Endothelial cell of umbilical vein (primary cell): ENCODE data around the gene CDH22. TPM values are rescaled to one million over a fixed set of nuclear protein-coding genes. Genes with fewer than 3 reads are reported as not detected.

ENCODE experiments used
- BruUV-seq: library from RNA; stranded (reverse); fragments of 400-500 nt; replicated peaks from 2 replicates; lab custom pipeline; 2021; lab: Mats Ljungman, UMichigan
- CTCF ChIA-PET: fragments of 300-600, 350-600 bp; sonication (Branson Sonifier 250); formaldehyde crosslinking; loops from one replicate; lab custom pipeline; 2021; ENCODE audit warnings: antibody characterized with exemption, inconsistent platforms; lab: Charles Lee
- POLR2A ChIA-PET: fragments of 300-600, 350-600 bp; sonication (Branson Sonifier 250); formaldehyde crosslinking; loops from one replicate; lab custom pipeline; 2021; ENCODE audit warnings: antibody characterized with exemption, inconsistent platforms; lab: Charles Lee
- DNase-seq: peaks from one replicate; pipeline ENCODE4 v3.0.0-alpha.2; 2011; ENCODE audit warnings: low read depth, low spot score
- FAIRE-seq: peaks from 2 replicates; lab custom pipeline; 2011; peaks lifted over from hg19 to GRCh38; lab: Jason Lieb, UNC
- H2AFZ ChIP-seq: 2 replicates; pipeline ENCODE4 v1.6.0; 2012; ENCODE audit warnings: low read depth, low read length, control low read depth, inconsistent platforms
- H3K27ac ChIP-seq: 2 replicates; pipeline ENCODE4 v1.5.1; 2011; ENCODE audit warnings: low read depth, mild to moderate bottlenecking, control low read depth, low read length, moderate library complexity; ENCODE audit not compliant: insufficient read depth
- H3K27me3 ChIP-seq, 2 experiments: 2 replicates each; pipeline versions ENCODE4 v1.6.0 to v1.6.1; 2011; ENCODE audit warnings: low read length in 2 of 2, mixed read lengths in 1 of 2; ENCODE audit not compliant: control insufficient read depth in 2 of 2, insufficient read depth in 2 of 2
- H3K36me3 ChIP-seq, 2 experiments: 2 replicates in 1 of 2; 3 replicates in 1 of 2; pipeline ENCODE4 v1.5.1; 2011; ENCODE audit warnings: low read length in 2 of 2, mild to moderate bottlenecking in 1 of 2, moderate library complexity in 1 of 2; ENCODE audit not compliant: control insufficient read depth in 2 of 2, insufficient read depth in 2 of 2; ENCODE audit errors: extremely low read depth in 1 of 2
- H3K4me1 ChIP-seq: 3 replicates; pipeline ENCODE4 v1.5.1; 2011; ENCODE audit warnings: mild to moderate bottlenecking, low read length; ENCODE audit not compliant: control insufficient read depth, insufficient read depth; ENCODE audit errors: extremely low read depth
- H3K4me2 ChIP-seq: 2 replicates; pipeline ENCODE4 v1.6.1; 2011; ENCODE audit warnings: low read length, control low read depth, mixed read lengths; ENCODE audit not compliant: insufficient read depth
- H3K4me3 ChIP-seq, 3 experiments: fragments of 200-600 bp in 1 of 3; sonication (generic), shearing (Covaris generic) in 1 of 3; replicated peaks in 1 of 3; 2 replicates each; pipeline ENCODE4 v1.5.1; 2011 to 2016; ENCODE audit warnings: control low read depth in 3 of 3, low read length in 3 of 3, mild to moderate bottlenecking in 2 of 3, inconsistent platforms in 1 of 3, low read depth in 1 of 3, moderate library complexity in 1 of 3; ENCODE audit not compliant: insufficient read depth in 1 of 3
- H3K79me2 ChIP-seq: 2 replicates; pipeline ENCODE4 v1.6.0; 2012; ENCODE audit warnings: low read length, inconsistent platforms; ENCODE audit not compliant: control insufficient read depth, insufficient read depth
- H3K9ac ChIP-seq: replicated peaks from 2 replicates; pipeline ENCODE3; 2011; ENCODE audit warnings: low read length, control low read depth; ENCODE audit not compliant: insufficient read depth; ENCODE audit errors: extremely low read depth
- H3K9me1 ChIP-seq: replicated peaks from 3 replicates; pipeline ENCODE4 v1.6.0; 2011; ENCODE audit warnings: mild to moderate bottlenecking, low read length; ENCODE audit not compliant: control insufficient read depth, insufficient read depth; ENCODE audit errors: extremely low read depth
- H3K9me3 ChIP-seq: replicated peaks from 2 replicates; pipeline ENCODE4 v1.5.1; 2012; ENCODE audit warnings: low read length, inconsistent platforms; ENCODE audit not compliant: control insufficient read depth, insufficient read depth
- H4K20me1 ChIP-seq: replicated peaks from 2 replicates; pipeline ENCODE3; 2011; ENCODE audit warnings: mild to moderate bottlenecking, low read length; ENCODE audit not compliant: control insufficient read depth, insufficient read depth; ENCODE audit errors: extremely low read depth
- EZH2 ChIP-seq: IDR thresholded peaks from 2 replicates; pipeline ENCODE4 v1.6.1; 2012; ENCODE audit warnings: borderline replicate concordance, low read depth, mild to moderate bottlenecking, moderate library complexity, low read length, inconsistent platforms; ENCODE audit not compliant: severe bottlenecking
- FOS ChIP-seq: IDR thresholded peaks from 2 replicates; pipeline ENCODE4 v1.6.1; 2011; ENCODE audit warnings: mild to moderate bottlenecking, low read length, moderate library complexity, borderline replicate concordance; ENCODE audit not compliant: insufficient read depth
- GATA2 ChIP-seq: IDR thresholded peaks from 2 replicates; pipeline ENCODE4 v1.7.0; 2011; ENCODE audit warnings: low read depth, mild to moderate bottlenecking, moderate library complexity, mixed read lengths, low read length; ENCODE audit not compliant: insufficient read length, insufficient read depth
- JUN ChIP-seq: IDR thresholded peaks from 2 replicates; pipeline ENCODE4 v1.6.1; 2011; ENCODE audit warnings: borderline replicate concordance, low read depth; ENCODE audit not compliant: insufficient read length, insufficient read depth
- MYC ChIP-seq: IDR thresholded peaks from one replicate; pipeline ENCODE4 v1.6.1; 2011; ENCODE audit warnings: mild to moderate bottlenecking, low read depth, low read length
- POLR2A ChIP-seq: IDR thresholded peaks from 2 replicates; pipeline ENCODE4 v1.6.1; 2012; ENCODE audit warnings: low read depth, mild to moderate bottlenecking, control low read depth, low read length
- POLR2AphosphoS5 ChIP-seq: IDR thresholded peaks from 2 replicates; pipeline ENCODE4 v1.6.1; 2012; ENCODE audit warnings: low read depth, mild to moderate bottlenecking, control low read depth, low read length, moderate library complexity; ENCODE audit not compliant: insufficient read depth
- dilution Hi-C: fragments of 300-500 bp; cut with MboI; formaldehyde crosslinking; loops from one replicate; pipeline ENCODE4 v1.15.0; 2019; ENCODE audit warnings: low sequenced_read_pairs; ENCODE audit not compliant: extremely low pct_ligation_motif_present
- intact Hi-C: fragments of 100-400 bp; cut with micrococcal nuclease; formaldehyde crosslinking; loops from one replicate; pipeline ENCODE4 v1.10.0; 2022
- polyA plus RNA-seq, 4 experiments: library from polyadenylated mRNA; depleted of rRNA in 3 of 4; stranded (reverse) in 3 of 4; unstranded in 1 of 4; fragments of >200 nt; gene quantifications; 2 replicates each; pipeline versions ENCODE4 v1.2.1 to v1.2.3, GENCODE V29; 2011 to 2012; ENCODE audit warnings: missing spikeins in 1 of 4
- total RNA-seq: library from RNA; stranded (reverse); gene quantifications from 2 replicates; pipeline ENCODE4 v1.2.3, GENCODE V29; 2021
- TF ChIP-seq, protein P1 (sequence below), 2 donors: IDR thresholded peaks; 1 replicate in 1 of 2; 2 replicates in 1 of 2; pipeline ENCODE4 v1.5.1; 2011; ENCODE audit warnings: low read length in 2 of 2, mild to moderate bottlenecking in 2 of 2, moderate library complexity in 2 of 2, control low read depth in 1 of 2, inconsistent platforms in 1 of 2, low read depth in 1 of 2; ENCODE audit not compliant: insufficient read depth in 1 of 2; ENCODE audit errors: extremely low read depth in 1 of 2
- TF ChIP-seq, protein P2 (sequence below): IDR thresholded peaks from 2 replicates; pipeline ENCODE4 v1.6.1; 2011; ENCODE audit not compliant: insufficient read depth, insufficient read length

CDH22 gene
- total and polyA plus RNA-seq, 2 donors (not counting 3 experiments of a cell fraction or from before 2014, with no cell fraction given) = not detected

DNA sequence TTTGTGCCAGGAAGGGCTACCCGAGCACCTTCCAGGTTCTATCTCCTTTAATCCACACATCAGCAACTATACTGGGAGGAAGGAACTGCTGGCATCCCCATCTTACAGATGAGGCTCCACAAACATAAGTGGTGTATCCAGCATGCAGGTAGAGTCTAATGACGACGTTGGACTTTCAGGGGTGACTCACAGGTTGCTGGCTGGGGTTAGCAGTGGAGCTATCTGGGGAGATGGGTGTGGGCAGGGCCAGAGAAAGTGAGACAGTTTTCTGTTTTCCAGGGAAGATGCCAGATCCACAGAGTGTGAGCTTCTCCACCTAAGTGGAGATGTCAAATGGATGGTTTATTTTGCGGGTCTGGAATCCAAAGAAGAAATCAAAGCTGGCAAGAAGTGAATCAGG lies 31.8 kb downstream of the CDH22 start:
- Histone ChIP-seq H3K4me1 (no peaks in the 10 kb centered on the region), H3K4me2 (no peak overlapping the region), H3K9me1 (no peaks in the 10 kb centered on the region), H3K4me3 (no peak overlapping the region), H4K20me1 (no peaks in the 10 kb centered on the region), H3K79me2 (no peaks in the 10 kb centered on the region), H3K9ac (no peak overlapping the region), H3K36me3 (no peaks in the 10 kb centered on the region), H3K9me3 (no peaks in the 10 kb centered on the region), H3K27me3 (no peaks in the 10 kb centered on the region), H2AFZ (no peak overlapping the region), H3K27ac (no peak overlapping the region)
- FAIRE-seq (no peak), DNase-seq (no peak)
- intact Hi-C loops (no loop called here), dilution Hi-C loops (no loop called here)
- CTCF ChIA-PET = no interaction called here
- POLR2A ChIA-PET = no interaction called here
- TF ChIP-seq FOS = no peak
- no peak for TF ChIP-seq JUN
- no peak for TF ChIP-seq POLR2AphosphoS5
- TF ChIP-seq GATA2 = no peak
- TF ChIP-seq EZH2 = no peak
- TF ChIP-seq, protein P1, sequence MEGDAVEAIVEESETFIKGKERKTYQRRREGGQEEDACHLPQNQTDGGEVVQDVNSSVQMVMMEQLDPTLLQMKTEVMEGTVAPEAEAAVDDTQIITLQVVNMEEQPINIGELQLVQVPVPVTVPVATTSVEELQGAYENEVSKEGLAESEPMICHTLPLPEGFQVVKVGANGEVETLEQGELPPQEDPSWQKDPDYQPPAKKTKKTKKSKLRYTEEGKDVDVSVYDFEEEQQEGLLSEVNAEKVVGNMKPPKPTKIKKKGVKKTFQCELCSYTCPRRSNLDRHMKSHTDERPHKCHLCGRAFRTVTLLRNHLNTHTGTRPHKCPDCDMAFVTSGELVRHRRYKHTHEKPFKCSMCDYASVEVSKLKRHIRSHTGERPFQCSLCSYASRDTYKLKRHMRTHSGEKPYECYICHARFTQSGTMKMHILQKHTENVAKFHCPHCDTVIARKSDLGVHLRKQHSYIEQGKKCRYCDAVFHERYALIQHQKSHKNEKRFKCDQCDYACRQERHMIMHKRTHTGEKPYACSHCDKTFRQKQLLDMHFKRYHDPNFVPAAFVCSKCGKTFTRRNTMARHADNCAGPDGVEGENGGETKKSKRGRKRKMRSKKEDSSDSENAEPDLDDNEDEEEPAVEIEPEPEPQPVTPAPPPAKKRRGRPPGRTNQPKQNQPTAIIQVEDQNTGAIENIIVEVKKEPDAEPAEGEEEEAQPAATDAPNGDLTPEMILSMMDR (IDR thresholded peaks at IDR 0.05; ENCODE audit: extremely low read depth in 1 of 2, insufficient read depth in 1 of 2, low read depth in 1 of 2, low read length in 2 of 2) = no peak
- no peak for TF ChIP-seq POLR2A
- TF ChIP-seq, protein P2, sequence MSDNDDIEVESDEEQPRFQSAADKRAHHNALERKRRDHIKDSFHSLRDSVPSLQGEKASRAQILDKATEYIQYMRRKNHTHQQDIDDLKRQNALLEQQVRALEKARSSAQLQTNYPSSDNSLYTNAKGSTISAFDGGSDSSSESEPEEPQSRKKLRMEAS = no peak
- TF ChIP-seq MYC = no peak
- BruUV-seq = no TSS peak
